Adrenal gland (tissue), 5 donors: ENCODE measurements around the gene CD164.

ENCODE experiments used
- CTCF ChIP-seq, 6 experiments: fragments of 450-650 bp in 4 of 6; fragments of 200-600 bp in 2 of 6; sonication (generic) in 1 of 6; IDR thresholded peaks; 1 replicate in 5 of 6; 2 replicates in 1 of 6; pipeline versions ENCODE4 v1.5.1 to v1.8.0; 2016 to 2021; ENCODE audit warnings: antibody characterized with exemption in 6 of 6, mild to moderate bottlenecking in 2 of 6, moderate library complexity in 1 of 6
- POLR2A ChIP-seq, 2 donors: fragments of 450-650 bp; IDR thresholded peaks; one replicate each; pipeline ENCODE4 v1.6.1; 2017; ENCODE audit warnings: antibody characterized with exemption in 2 of 2, mild to moderate bottlenecking in 2 of 2, moderate library complexity in 1 of 2
- donor health status: DM: no; HTN: no; CAD: no.

- no peak for TF ChIP-seq POLR2A (IDR thresholded peaks at IDR 0.05)
- TF ChIP-seq CTCF (IDR thresholded peaks at IDR 0.05): no peak
These were observed 36.3 kb downstream of the CD164 start for GRCh38 chr6:109345986-109346385.
